Activated gamma-delta T cell treated with Interleukin-2 at 50 U/mL for 16 hours (primary cell): Measurements from ENCODE around the gene CTRB1.
"Not testable (repeated sequence)": the region's sequence is repeated elsewhere in the genome, so short reads cannot be mapped to it uniquely, and the experiment has no call there.

Experiments
- DNase-seq: peaks from one replicate; pipeline ENCODE4 v3.0.0-alpha.2; 2020

CTRB1 gene

GRCh38 chr16:75226550-75227360 is 8.0 kb downstream of the CTRB1 start:
- DNase-seq = no peak

- DNase-seq = no peak
These were observed 8.8 kb downstream of the CTRB1 start for GRCh38 chr16:75227361-75228142.

DNA sequence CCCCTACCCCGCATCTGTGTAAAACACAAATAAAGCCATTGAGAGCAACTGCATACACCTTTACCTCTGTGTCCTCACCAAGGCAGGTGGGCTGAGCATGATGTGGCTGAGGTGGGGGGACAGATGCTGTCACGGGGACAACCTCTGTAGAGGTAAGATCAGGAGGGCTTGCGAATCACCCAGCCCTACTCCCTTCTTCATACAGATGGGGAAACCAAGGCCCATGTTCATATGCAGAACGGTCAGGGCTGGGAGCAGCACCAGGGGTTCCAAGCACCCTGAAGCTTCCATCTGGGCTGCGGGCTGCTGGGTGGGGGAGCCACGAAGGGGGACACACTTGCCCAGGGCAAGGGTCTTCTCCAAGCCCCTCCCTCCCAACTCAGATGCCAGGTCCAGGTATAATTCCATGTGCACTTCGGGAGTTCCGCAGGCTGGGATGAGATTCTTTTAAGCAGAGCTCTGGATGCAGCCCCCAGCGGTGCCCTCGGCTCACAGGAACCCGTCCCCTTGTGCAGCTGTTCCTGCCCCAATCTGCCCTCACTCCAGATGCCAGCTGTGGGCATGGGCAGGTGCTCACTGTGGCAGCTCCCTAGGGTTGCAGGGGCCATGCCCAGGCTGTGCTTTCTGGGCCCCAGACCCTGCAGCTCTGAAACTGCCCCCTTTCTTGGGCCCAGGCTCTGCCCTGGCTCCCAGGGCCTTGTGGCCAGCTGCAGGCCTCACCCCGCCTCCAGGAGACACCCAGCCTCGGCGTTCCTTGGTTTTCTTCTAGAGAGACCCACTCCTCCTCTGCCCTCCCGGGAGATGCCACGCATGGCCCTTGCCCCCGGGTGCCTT is 9.6 kb downstream of the CTRB1 start:
- no peak for DNase-seq

DNA sequence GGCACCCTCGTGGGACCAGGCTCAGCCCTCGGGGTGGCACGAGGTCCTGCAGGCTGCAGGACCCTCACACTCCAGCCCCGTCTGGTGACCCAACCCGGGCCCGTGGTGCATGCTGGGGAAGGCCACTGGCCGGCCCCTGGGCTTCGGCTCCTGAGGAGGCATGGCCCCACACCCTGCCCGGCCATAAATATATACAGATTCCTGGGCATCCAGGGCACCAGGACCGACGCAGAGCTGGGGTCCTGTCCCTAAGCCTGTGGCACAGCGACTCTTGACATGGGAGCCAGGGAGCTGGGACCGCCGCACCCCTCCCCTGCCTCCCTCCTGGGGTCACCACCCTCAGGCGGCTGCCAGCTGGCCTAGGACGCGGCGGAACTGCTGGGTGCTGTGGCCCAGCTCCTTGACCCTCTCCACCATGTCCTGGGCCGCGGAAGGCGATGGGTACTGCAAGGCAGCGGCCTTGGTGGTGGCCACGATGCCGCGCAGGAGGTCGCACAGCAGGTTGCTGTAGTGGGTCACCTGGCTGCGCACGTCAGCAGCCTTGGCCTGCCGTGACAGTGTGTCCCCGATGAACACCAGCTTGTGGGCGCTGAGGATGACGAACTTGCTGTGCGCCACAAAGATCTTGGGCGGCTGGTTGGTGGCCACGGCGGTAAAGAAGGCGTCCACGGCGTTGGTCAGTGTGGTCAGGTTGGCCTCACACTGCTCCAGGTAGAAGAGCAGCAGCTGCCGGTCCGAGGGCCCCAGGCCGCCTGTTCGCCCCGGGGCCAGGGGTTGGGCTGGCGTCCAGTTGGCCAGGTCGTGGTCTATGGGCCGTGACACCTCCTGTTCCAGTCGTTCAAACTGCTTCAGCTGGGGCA is 10.6 kb downstream of the CTRB1 start:
- no peak for DNase-seq

DNA sequence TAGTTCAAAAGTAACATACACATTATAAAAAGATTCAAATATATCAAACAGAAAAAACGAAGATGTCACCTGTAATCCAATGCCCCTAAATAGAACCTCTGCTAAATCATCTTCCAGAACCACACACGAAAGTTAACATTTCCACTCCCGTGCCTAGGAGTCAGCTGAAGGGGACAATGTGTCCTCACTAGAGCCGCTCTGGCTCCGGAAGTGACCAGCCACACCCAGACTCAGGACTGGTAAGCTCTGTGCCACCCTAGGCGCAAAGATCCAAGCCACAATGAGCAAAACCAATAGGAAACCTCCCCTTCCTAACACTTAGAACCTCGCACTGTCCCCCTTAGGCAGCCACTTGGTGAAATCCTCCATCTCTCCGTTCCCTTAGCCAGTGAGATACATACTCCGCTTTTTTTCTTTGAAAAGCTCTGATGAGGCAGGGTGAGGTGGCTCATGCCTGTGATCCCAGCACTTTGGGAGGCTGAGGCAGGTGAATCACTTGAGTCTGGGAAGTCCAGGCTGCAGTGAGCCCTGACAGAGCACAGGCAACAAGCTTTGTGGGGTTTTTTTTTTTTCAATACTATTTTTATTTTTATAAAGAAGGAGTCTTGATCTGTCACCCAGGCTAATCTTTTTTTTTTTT is 11.8 kb downstream of the CTRB1 start:
- DNase-seq = no peak

DNA sequence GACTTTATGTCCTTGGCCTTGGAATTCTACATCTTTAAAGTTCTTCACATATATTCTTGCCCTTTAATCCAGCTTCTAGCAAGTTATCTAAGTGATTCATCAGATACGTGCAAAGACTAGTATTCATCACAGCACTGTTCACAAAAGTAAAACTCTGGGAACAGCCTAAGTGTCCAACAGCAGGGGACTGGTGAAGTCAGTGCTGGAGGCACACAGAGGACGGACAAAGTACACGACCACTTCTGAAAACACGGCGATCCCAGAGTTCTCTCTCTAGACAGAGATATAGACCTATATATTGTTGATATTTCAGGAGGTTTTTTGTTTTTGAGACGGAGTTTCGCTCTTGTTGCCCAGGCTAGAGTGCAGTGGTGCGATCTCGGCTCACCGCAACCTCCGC is 12.8 kb downstream of the CTRB1 start:
- DNase-seq = no peak

DNA sequence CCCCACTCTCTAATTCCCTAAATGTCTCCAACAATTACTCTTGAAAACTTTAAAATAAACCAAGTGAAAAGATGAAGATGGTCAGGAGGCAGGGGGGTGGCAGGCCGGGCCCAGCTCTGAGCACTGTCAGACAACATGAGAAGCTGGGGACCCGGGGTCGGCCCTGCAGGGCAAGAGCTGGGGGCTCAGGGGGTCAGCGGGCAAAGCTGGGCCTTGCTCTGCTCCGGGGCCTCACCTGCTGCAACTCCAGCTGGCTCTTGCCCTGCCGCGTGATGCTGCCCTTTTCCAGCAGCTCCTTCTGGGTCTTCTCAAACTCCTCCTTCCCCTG is 14.8 kb downstream of the CTRB1 start:
- no peak for DNase-seq

GRCh38 chr16:75234856-75235696 is 16.3 kb downstream of the CTRB1 start:
- no peak for DNase-seq

- no peak for DNase-seq
These were observed 17.0 kb downstream of the CTRB1 start for GRCh38 chr16:75235721-75236193.

GRCh38 chr16:75236232-75236631 is 17.4 kb downstream of the CTRB1 start:
- DNase-seq = no peak

- DNase-seq = no peak
These were observed 18.1 kb downstream of the CTRB1 start for GRCh38 chr16:75236736-75237397.

DNA sequence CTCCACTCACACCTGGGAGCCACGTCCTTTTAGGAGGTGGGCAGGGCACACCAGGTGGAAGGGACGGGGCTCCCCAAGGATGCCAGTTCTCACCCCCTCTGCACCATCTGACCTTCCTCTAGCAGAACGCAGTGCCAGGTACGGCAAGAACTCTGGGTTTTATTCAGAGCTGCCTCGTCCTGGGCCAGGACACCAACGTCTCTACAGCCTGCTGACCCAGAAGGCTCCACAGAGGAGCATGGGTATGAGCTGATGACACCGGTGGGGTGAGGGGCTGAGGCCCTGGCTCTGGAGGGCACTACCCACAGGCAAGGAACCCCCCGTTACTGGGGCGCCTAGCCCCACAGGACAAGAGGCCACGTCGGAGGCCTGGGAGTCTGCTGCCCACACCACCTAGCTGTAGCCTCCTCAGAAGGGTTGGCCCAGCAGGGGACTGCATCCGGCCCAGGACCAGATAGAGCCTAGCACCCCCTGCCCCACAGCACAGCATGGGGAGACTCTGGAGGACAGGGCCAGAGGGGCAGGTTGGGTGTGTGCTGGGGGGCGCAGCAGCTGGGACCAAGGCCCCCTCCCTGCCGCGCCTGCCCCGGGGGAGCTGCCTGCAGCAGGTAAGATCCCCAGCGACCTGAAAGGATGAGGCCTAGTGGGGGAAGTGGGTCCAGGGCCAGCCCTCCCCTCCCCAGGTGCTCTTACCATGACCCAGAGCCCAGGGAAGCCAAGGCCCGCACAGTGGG is 18.8 kb downstream of the CTRB1 start:
- no peak for DNase-seq

DNA sequence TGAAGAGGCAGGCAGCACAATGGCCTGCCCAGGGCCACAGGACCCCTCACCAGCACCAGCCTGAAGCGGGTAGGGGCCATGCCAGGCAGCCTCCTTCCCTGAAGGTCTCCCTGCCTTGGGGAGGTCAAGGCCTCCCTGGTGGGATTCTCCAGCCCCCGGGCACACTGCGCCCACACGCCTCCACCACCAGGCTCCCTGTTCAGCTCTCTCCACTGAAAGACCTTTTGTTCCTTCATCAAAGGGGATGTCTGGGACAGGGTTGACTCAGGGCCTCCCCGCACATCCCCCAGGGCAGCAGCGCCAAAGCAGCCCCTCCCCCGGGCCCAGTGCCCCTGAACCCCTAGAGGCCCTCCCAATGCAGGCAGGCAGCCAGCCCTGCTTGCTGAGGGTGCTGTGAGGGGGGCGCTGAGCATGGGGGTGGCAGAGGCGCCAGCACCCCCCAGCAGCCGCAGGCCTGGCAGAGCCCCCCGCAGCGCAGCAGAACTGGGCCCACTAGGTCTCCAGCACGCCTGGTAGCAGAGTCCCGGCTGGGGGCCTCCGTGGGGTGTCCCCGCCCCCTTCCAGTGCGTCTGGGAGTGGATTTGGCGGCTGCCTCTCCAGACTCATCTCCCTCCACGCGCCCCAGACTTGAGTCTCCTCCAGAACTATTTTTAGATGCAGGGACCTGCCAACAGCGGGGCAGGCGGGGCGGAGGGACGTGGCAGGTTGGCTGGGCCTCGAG is 19.5 kb downstream of the CTRB1 start:
- DNase-seq = no peak

- DNase-seq = no peak
These were observed 20.2 kb downstream of the CTRB1 start for GRCh38 chr16:75238853-75239541.

GRCh38 chr16:75239542-75240122 is 20.8 kb downstream of the CTRB1 start:
- no peak for DNase-seq

GRCh38 chr16:75240633-75241032 is 21.8 kb downstream of the CTRB1 start:
- not testable (repeated sequence) for DNase-seq

DNA sequence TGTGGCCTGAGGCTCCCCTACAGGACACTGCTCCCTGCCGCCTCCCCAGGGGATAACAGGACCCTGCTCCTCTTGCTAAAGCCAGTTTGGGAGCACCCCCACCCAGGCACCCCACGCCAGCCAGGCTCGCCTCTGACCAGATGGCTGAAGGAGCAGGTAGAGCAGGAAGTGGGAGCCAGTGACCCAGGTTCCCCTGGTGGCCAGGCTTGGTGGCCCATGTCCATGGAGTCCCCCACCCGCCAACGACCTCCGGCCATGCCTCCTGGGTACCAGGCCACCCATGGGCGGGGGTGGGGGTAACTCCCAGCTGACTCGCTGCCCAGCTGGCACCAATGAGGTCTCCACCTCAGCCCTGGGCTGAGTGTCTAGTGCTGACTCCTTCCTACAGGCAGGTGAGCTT is 22.6 kb downstream of the CTRB1 start:
- DNase-seq = no peak

DNA sequence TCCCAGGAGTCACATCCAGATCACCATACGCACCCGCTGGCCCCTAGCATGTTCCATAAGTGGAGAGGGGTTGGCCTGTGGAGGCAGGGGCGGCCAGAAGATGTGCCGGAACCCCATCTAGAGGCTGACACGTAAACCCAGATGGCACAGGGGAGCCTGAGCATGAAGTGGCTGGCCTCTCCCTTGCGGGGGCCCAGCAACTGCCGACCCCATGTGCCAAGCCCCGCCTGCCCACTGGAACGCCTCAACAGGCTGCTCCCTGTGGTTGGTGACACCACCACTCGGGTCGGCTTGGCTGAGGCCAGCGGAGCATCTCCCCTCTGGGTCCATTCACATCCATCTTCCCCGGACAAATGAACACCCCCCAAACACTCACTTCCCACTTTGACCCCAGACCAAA is 23.2 kb downstream of the CTRB1 start:
- DNase-seq = no peak
